Stimulated activated CD4-positive, alpha-beta T cell treated with anti-CD3 and anti-CD28 coated beads, Interleukin-4, amount 100 ng/mL, for 48 hours (primary cell): ENCODE data around the gene F12.

Experiments
- DNase-seq, 2 donors: peaks; one replicate each; pipeline ENCODE4 v3.0.0-alpha.2; 2020; ENCODE audit warnings: low read depth in 2 of 2

The F12 gene

GRCh38 chr5:177356746-177357145, 52.6 kb downstream of the F12 start:
- DNase-seq, result no peak

DNA sequence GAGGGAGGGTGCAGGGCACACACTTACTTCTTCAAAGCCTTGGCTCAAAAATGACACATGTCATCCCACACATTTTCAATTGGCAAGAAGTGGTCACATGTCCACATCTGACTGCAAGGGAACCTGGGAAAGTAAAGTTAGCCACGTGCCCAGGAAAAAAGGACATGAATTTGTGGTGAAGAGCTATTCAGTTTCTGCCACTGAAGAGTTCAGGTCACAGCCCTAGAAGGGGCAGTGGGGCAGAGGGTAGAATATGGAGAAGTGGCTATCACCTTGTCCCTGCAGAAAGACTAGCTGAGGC, 53.5 kb downstream of the F12 start:
- DNase-seq, result no peak

- DNase-seq, result no peak
These were observed 54.0 kb downstream of the F12 start for GRCh38 chr5:177355162-177355867.

DNA sequence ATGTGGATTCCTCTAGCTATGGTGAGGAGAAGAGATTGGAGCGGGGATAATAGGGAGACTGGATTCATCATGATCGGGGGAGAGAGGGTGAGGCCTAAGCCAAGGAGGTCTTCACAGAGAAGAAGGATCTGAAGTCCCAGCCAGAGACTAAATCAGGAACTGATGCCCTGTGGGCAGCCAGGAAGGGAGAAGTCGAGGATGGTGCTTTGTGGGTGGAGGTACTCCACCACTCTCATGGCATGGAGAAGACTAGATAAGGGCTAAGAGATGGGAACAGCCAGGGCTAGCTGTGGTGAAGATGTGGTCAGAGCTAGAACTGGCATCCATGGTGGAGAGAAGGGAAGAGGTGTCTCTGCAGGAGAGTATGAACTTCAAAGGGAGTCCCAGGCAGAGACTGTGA, 54.7 kb downstream of the F12 start:
- DNase-seq, result no peak

GRCh38 chr5:177354256-177354655, 55.1 kb downstream of the F12 start:
- no peak for DNase-seq

DNA sequence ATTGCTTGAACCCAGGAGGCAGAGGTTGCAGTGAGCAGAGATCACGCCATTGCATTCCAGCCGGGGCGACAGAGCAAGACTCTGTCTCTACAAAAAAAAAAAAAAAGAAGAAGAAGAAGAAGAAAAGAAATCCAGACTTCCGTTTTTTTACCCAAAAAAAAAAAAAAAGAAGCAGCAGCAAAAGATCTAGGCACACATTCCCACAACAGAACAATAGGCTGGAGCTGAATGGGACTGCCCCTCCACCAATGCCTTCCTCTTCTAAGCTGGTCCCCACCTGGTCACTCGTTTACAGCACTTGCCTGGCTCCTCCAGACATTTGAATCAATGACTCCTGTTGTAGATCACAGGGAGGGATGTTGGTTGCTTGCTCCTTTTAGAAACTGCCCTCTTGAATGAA, 56.3 kb downstream of the F12 start:
- no peak for DNase-seq
